H1 (cell line): ENCODE measurements around the gene PHLDA3.

Source experiments
- HDAC6 ChIP-seq: IDR thresholded peaks from one replicate; pipeline ENCODE4 v1.7.1; 2012; ENCODE audit warnings: low read depth, mild to moderate bottlenecking, inconsistent platforms, low read length, moderate library complexity
- ZNF274 ChIP-seq: IDR thresholded peaks from 2 replicates; pipeline ENCODE4 v1.7.0; 2012; ENCODE audit warnings: low read length, borderline replicate concordance; ENCODE audit errors: extremely low read depth
- TF ChIP-seq, protein P1 (sequence below): IDR thresholded peaks from 2 replicates; pipeline ENCODE4 v1.6.1; 2011; ENCODE audit warnings: low read depth, mild to moderate bottlenecking, low read length; ENCODE audit not compliant: insufficient read depth
- TF ChIP-seq, protein P2 (sequence below), 3 experiments: IDR thresholded peaks; 1 replicate in 2 of 3; 2 replicates in 1 of 3; pipeline versions ENCODE4 v1.5.1 to v1.6.1; 2011; ENCODE audit warnings: low read length in 3 of 3, mild to moderate bottlenecking in 3 of 3, inconsistent platforms in 2 of 3, low read depth in 1 of 3, moderate library complexity in 1 of 3; ENCODE audit not compliant: insufficient read depth in 1 of 3; ENCODE audit errors: control extremely low read depth in 1 of 3

DNA sequence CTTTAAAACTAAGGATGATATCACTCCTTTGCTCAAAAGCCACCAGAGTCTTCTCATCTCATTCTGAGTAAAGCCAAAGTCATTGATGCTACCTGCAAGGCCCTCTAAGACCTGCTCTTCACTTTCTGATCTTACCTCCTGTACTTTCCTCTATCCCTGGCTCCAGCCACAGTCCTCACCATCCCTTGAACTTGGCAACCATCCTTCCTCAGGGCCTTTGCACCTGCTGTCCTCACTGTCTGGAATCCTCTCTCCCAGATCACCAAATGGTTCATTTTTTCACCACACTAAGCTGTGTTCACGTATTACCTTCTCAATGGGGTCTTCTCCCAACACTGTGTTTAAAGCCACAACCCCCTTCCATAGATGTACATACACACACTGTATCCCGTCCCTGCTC, 4.3 kb upstream of the PHLDA3 start:
- no peak for TF ChIP-seq ZNF274
- no peak for TF ChIP-seq HDAC6
- TF ChIP-seq, protein P1, sequence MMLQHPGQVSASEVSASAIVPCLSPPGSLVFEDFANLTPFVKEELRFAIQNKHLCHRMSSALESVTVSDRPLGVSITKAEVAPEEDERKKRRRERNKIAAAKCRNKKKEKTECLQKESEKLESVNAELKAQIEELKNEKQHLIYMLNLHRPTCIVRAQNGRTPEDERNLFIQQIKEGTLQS = no peak
- TF ChIP-seq, protein P2, sequence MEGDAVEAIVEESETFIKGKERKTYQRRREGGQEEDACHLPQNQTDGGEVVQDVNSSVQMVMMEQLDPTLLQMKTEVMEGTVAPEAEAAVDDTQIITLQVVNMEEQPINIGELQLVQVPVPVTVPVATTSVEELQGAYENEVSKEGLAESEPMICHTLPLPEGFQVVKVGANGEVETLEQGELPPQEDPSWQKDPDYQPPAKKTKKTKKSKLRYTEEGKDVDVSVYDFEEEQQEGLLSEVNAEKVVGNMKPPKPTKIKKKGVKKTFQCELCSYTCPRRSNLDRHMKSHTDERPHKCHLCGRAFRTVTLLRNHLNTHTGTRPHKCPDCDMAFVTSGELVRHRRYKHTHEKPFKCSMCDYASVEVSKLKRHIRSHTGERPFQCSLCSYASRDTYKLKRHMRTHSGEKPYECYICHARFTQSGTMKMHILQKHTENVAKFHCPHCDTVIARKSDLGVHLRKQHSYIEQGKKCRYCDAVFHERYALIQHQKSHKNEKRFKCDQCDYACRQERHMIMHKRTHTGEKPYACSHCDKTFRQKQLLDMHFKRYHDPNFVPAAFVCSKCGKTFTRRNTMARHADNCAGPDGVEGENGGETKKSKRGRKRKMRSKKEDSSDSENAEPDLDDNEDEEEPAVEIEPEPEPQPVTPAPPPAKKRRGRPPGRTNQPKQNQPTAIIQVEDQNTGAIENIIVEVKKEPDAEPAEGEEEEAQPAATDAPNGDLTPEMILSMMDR (IDR thresholded peaks at IDR 0.05; ENCODE audit: control extremely low read depth in 1 of 3, insufficient read depth in 1 of 3, low read depth in 1 of 3, low read length in 3 of 3) = no peak
